H1 (cell line): Measurements from ENCODE around the gene SLC47A2. TPM values are rescaled to one million over a fixed set of nuclear protein-coding genes. Genes with fewer than 3 reads are reported as not detected.

Experiments
- CTCF ChIA-PET: fragments of 300-600 bp; sonication (Branson Sonifier 250); formaldehyde crosslinking; loops from one replicate; lab custom pipeline; 2021; ENCODE audit not compliant: partially characterized antibody; lab: Charles Lee
- POLR2A ChIA-PET: fragments of 300-600 bp; sonication (Branson Sonifier 250); formaldehyde crosslinking; loops from one replicate; lab custom pipeline; 2021; ENCODE audit warnings: inconsistent platforms; ENCODE audit not compliant: partially characterized antibody; lab: Charles Lee
- DNase-seq, 2 experiments: peaks; one replicate each; pipeline versions ENCODE4 v3.0.0 to v3.0.0-alpha.2; 2010 to 2022; ENCODE audit warnings: low spot score in 2 of 2, low read depth in 1 of 2, mixed read lengths in 1 of 2
- FAIRE-seq: peaks from 2 replicates; lab custom pipeline; 2011; peaks lifted over from hg19 to GRCh38; lab: Jason Lieb, UNC
- H2AFZ ChIP-seq: 2 replicates; pipeline ENCODE4 v1.8.1; 2012; ENCODE audit warnings: low read length, inconsistent platforms
- H2AK5ac ChIP-seq: 2 replicates; pipeline ENCODE4 v1.6.1; 2013; ENCODE audit warnings: low read depth, low read length
- H2BK120ac ChIP-seq: replicated peaks from 2 replicates; pipeline ENCODE3; 2013; ENCODE audit warnings: low read depth, low read length, inconsistent platforms
- H2BK12ac ChIP-seq: 2 replicates; pipeline ENCODE4 v1.6.1; 2013; ENCODE audit warnings: low read depth, low read length
- H2BK15ac ChIP-seq: 2 replicates; pipeline ENCODE4 v1.6.1; 2013; ENCODE audit warnings: low read length
- H2BK20ac ChIP-seq: 2 replicates; pipeline ENCODE4 v1.6.1; 2013; ENCODE audit warnings: low read length
- H2BK5ac ChIP-seq: 2 replicates; pipeline ENCODE4 v1.6.1; 2013; ENCODE audit warnings: low read depth, low read length
- H3K14ac ChIP-seq: 2 replicates; pipeline ENCODE4 v1.6.1; 2013; ENCODE audit warnings: inconsistent platforms; ENCODE audit not compliant: insufficient read length
- H3K18ac ChIP-seq: 2 replicates; pipeline ENCODE4 v1.6.1; 2013; ENCODE audit warnings: low read length; ENCODE audit errors: extremely low read depth
- H3K23ac ChIP-seq: 2 replicates; pipeline ENCODE4 v1.6.1; 2013; ENCODE audit warnings: inconsistent platforms; ENCODE audit not compliant: insufficient read length
- H3K23me2 ChIP-seq: 2 replicates; pipeline ENCODE4 v1.6.1; 2013; ENCODE audit warnings: low read depth, low read length
- H3K27ac ChIP-seq: 2 replicates; pipeline ENCODE4 v1.6.1; 2011; ENCODE audit warnings: low read depth, low read length, inconsistent platforms
- H3K27me3 ChIP-seq, 4 experiments: replicated peaks in 1 of 4; 1 replicate in 1 of 4; 2 replicates in 3 of 4; pipeline versions ENCODE4 v1.6.1 to v1.8.1; 2011 to 2013; ENCODE audit warnings: low read length in 3 of 4, mild to moderate bottlenecking in 3 of 4, inconsistent platforms in 2 of 4, mixed read lengths in 2 of 4, moderate library complexity in 1 of 4; ENCODE audit not compliant: control insufficient read depth in 3 of 4, insufficient read depth in 3 of 4; ENCODE audit errors: extremely low read depth in 1 of 4
- H3K36me3 ChIP-seq, 4 experiments: 2 replicates each; pipeline versions ENCODE4 v1.6.1 to v1.8.1; 2011 to 2013; ENCODE audit warnings: mild to moderate bottlenecking in 4 of 4, low read length in 3 of 4, moderate library complexity in 2 of 4, control low read depth in 1 of 4, inconsistent platforms in 1 of 4; ENCODE audit not compliant: insufficient read depth in 4 of 4, control insufficient read depth in 2 of 4
- H3K4ac ChIP-seq: replicated peaks from 2 replicates; pipeline ENCODE3; 2013; ENCODE audit warnings: low read length, low read depth, mixed read lengths, inconsistent platforms; ENCODE audit not compliant: insufficient read length
- H3K4me1 ChIP-seq, 4 experiments: replicated peaks in 1 of 4; 1 replicate in 1 of 4; 2 replicates in 3 of 4; pipeline versions ENCODE4 v1.6.1 to v1.8.1; 2011 to 2013; ENCODE audit warnings: low read length in 3 of 4, inconsistent platforms in 2 of 4, mixed read lengths in 1 of 4; ENCODE audit not compliant: insufficient read depth in 4 of 4, control insufficient read depth in 3 of 4
- H3K4me2 ChIP-seq, 2 experiments: 2 replicates each; pipeline versions ENCODE4 v1.6.1 to v1.8.1; 2011 to 2013; ENCODE audit warnings: low read depth in 2 of 2, low read length in 2 of 2, control low read depth in 1 of 2, inconsistent platforms in 1 of 2, mild to moderate bottlenecking in 1 of 2; ENCODE audit not compliant: insufficient read depth in 1 of 2
- H3K4me3 ChIP-seq, 4 experiments: fragments of 200-600, 300-600 bp in 1 of 4; sonication (generic), shearing (Covaris generic), sonication (Bioruptor Twin) in 1 of 4; 2 replicates each; pipeline versions ENCODE4 v1.5.1 to v1.8.1; 2011 to 2016; ENCODE audit warnings: low read length in 4 of 4, low read depth in 3 of 4, control low read depth in 2 of 4, inconsistent platforms in 2 of 4, mild to moderate bottlenecking in 2 of 4, mixed read lengths in 1 of 4, moderate library complexity in 1 of 4; ENCODE audit not compliant: insufficient read depth in 2 of 4; ENCODE audit errors: extremely low read depth in 1 of 4
- H3K56ac ChIP-seq: replicated peaks from 2 replicates; pipeline ENCODE3; 2013; ENCODE audit warnings: low read depth, mild to moderate bottlenecking, mixed read lengths, low read length, inconsistent platforms; ENCODE audit not compliant: insufficient read length
- H3K79me1 ChIP-seq: 2 replicates; pipeline ENCODE4 v1.6.1; 2013; ENCODE audit warnings: low read depth, low read length, control low read depth
- H3K79me2 ChIP-seq, 2 experiments: 2 replicates each; pipeline versions ENCODE4 v1.6.1 to v1.8.1; 2012 to 2013; ENCODE audit warnings: low read length in 2 of 2, mild to moderate bottlenecking in 2 of 2, inconsistent platforms in 1 of 2; ENCODE audit not compliant: insufficient read depth in 2 of 2, control insufficient read depth in 1 of 2
- H3K9ac ChIP-seq, 4 experiments: replicated peaks in 1 of 4; 1 replicate in 1 of 4; 2 replicates in 3 of 4; pipeline versions ENCODE4 v1.6.1 to v1.8.1; 2011 to 2013; ENCODE audit warnings: low read depth in 3 of 4, low read length in 3 of 4, control low read depth in 2 of 4, mild to moderate bottlenecking in 2 of 4, moderate library complexity in 2 of 4, inconsistent platforms in 1 of 4; ENCODE audit errors: extremely low read depth in 1 of 4
- H3K9me3 ChIP-seq, 2 experiments: 2 replicates each; pipeline versions ENCODE4 v1.6.1 to v1.8.1; 2012 to 2013; ENCODE audit warnings: mild to moderate bottlenecking in 2 of 2, moderate library complexity in 2 of 2, control low read depth in 1 of 2, inconsistent platforms in 1 of 2, low read depth in 1 of 2, low read length in 1 of 2, mixed read lengths in 1 of 2; ENCODE audit not compliant: insufficient read depth in 2 of 2
- H4K20me1 ChIP-seq, 2 experiments: replicated peaks in 1 of 2; 2 replicates each; pipeline versions ENCODE3 to v1.8.1; 2011 to 2013; ENCODE audit warnings: inconsistent platforms in 2 of 2, low read length in 2 of 2, mild to moderate bottlenecking in 1 of 2; ENCODE audit not compliant: insufficient read depth in 2 of 2, control insufficient read depth in 1 of 2
- H4K5ac ChIP-seq: 2 replicates; pipeline ENCODE4 v1.6.1; 2013; ENCODE audit warnings: low read length, low read depth, mixed read lengths, inconsistent platforms; ENCODE audit not compliant: insufficient read length
- H4K8ac ChIP-seq: 2 replicates; pipeline ENCODE4 v1.8.0; 2013; ENCODE audit warnings: mild to moderate bottlenecking, moderate library complexity, low read length, inconsistent platforms; ENCODE audit not compliant: insufficient read depth; ENCODE audit errors: extremely low read depth
- H4K91ac ChIP-seq: replicated peaks from 2 replicates; pipeline ENCODE3; 2013; ENCODE audit warnings: low read length, mixed read lengths, inconsistent platforms; ENCODE audit not compliant: insufficient read length
- CBX8 ChIP-seq: fragments of 300-800, 300-1000 bp; sonication (generic); IDR thresholded peaks from 2 replicates; pipeline ENCODE4 v1.7.1; 2016; ENCODE audit warnings: low read depth, low read length, borderline replicate concordance
- CTCF ChIP-seq, 3 experiments: IDR thresholded peaks; 1 replicate in 2 of 3; 2 replicates in 1 of 3; pipeline versions ENCODE4 v1.5.1 to v1.6.1; 2011; ENCODE audit warnings: low read length in 3 of 3, mild to moderate bottlenecking in 3 of 3, inconsistent platforms in 2 of 3, low read depth in 1 of 3, moderate library complexity in 1 of 3; ENCODE audit not compliant: insufficient read depth in 1 of 3; ENCODE audit errors: control extremely low read depth in 1 of 3
- EZH2 ChIP-seq: fragments of 200-600 bp; sonication (generic); IDR thresholded peaks from 2 replicates; pipeline ENCODE4 v1.7.1; 2012; ENCODE audit warnings: low read depth, mild to moderate bottlenecking, moderate library complexity, low read length, inconsistent platforms; ENCODE audit not compliant: severe bottlenecking
- JUND ChIP-seq: IDR thresholded peaks from 2 replicates; pipeline ENCODE4 v1.6.1; 2011; ENCODE audit warnings: mild to moderate bottlenecking, improper control_type of control experiment, low read length
- KDM5A ChIP-seq: fragments of 200-600 bp; IDR thresholded peaks from 2 replicates; pipeline ENCODE4 v1.7.1; 2012; ENCODE audit warnings: mild to moderate bottlenecking, low read length, inconsistent platforms, mixed read lengths
- RFX5 ChIP-seq: IDR thresholded peaks from 2 replicates; pipeline ENCODE4 v1.6.1; 2011; ENCODE audit warnings: low read depth, low read length, improper control_type of control experiment, borderline replicate concordance
- SAP30 ChIP-seq: fragments of 300-600 bp; sonication (generic); IDR thresholded peaks from 2 replicates; pipeline ENCODE4 v1.7.1; 2012; ENCODE audit warnings: low read length, moderate library complexity, mild to moderate bottlenecking, inconsistent platforms; ENCODE audit not compliant: insufficient read depth, insufficient replicate concordance
- SP1 ChIP-seq: IDR thresholded peaks from 2 replicates; pipeline ENCODE4 v1.6.1; 2011; ENCODE audit warnings: low read depth, low read length
- WGBS, 2 experiments: shearing (Covaris generic) in 1 of 2; methylation state at CpG; one replicate each; pipeline versions ENCODE4 v1.1.6 to v1.1.7; 2013 to 2015; ENCODE audit warnings: low lambda C conversion rate in 2 of 2, mixed read lengths in 2 of 2, inconsistent platforms in 1 of 2, low coverage in 1 of 2, missing lambda C conversion rate in 1 of 2; ENCODE audit not compliant: insufficient replicate concordance in 2 of 2, insufficient coverage in 1 of 2, insufficient read length in 1 of 2; ENCODE audit errors: extremely low coverage in 1 of 2, missing lambda C conversion rate in 1 of 2; 5-methylcytosine and 5-hydroxymethylcytosine counted together
- polyA plus RNA-seq, 7 experiments: library from polyadenylated mRNA; depleted of rRNA in 3 of 7; stranded (reverse) in 5 of 7; unstranded in 2 of 7; fragments of >200 nt in 5 of 7; fragments of 200-250 nt in 2 of 7; gene quantifications; 1 replicate in 5 of 7; 2 replicates in 1 of 7; 4 replicates in 1 of 7; pipeline versions ENCODE4 v1.2.1 to v1.2.3, GENCODE V29; 2011 to 2013; ENCODE audit warnings: missing spikeins in 2 of 7, mixed read lengths in 2 of 7
- total RNA-seq: library from RNA; stranded (reverse); fragmentation: NEBNext Ultra II Directional; extraction: Animal tissue kit (Norgen Biotek cat#: 25700); gene quantifications from 2 replicates; pipeline ENCODE4 v1.2.1, GENCODE V29; 2021

The SLC47A2 gene
- total and polyA plus RNA-seq, 2 of the 8 experiments (the other 6 are each of a cell fraction or from before 2014, with no cell fraction given), result not detected

- no peak overlapping the region for H2BK15ac ChIP-seq
- no peak overlapping the region for H3K56ac ChIP-seq
- H3K79me2 ChIP-seq, result no peaks in the 10 kb centered on the region
- H2BK120ac ChIP-seq, result no peak overlapping the region
- no peak overlapping the region for H3K4ac ChIP-seq
- WGBS, 2 experiments, result 29% methylated on average over 44 of the region's 50 CpGs; no CpG with 5 or more reads in 1 of the 2 experiments
- peaks cover 0 to 6% (median 1%) of the 10 kb centered on the region in 4 experiments; a peak in 4 of 7 replicates for H3K27me3 ChIP-seq
- no peaks in the 10 kb centered on the region for H3K9me3 ChIP-seq
- H3K4me2 ChIP-seq, result peak overlapping the region; percentile 74 to 87
- H3K27ac ChIP-seq, result no peak overlapping the region
- peak overlapping the region; percentile 24 to 59 (median 40); a peak in 7 of 8 replicates for H3K4me3 ChIP-seq
- ChIA-PET POLR2A (interaction anchor here (0.8 to 1.1 kb wide), 7 partner anchors 15 to 252 kb away, joined by 3 to 5 read pairs (median 3); partner anchors contain the start of gene ALDH3A2), CTCF (interaction anchor here (0.7 to 5.4 kb wide), 24 partner anchors 8 to 382 kb away, joined by 3 to 44 read pairs (median 5); partner anchors contain the start of genes ALDH3A2, B9D1 and MAPK7)
- H3K4me1 ChIP-seq, result peaks cover 0 to 9% (median 5%) of the 10 kb centered on the region in 4 experiments; a peak in 5 of 7 replicates
- H2AK5ac ChIP-seq, result no peak overlapping the region
- peak overlapping the region; percentile 81; the same call in 1 of the 2 replicates for H2BK12ac ChIP-seq
- DNase-seq (peak; percentile 86 to 100), FAIRE-seq (no peak)
- no peak overlapping the region for H4K5ac ChIP-seq
- H2BK20ac ChIP-seq, result no peak overlapping the region; the same call in 1 of the 2 replicates
- H3K18ac ChIP-seq, result peak overlapping the region; percentile 90
- no peak overlapping the region; a peak in 1 of 7 replicates for H3K9ac ChIP-seq
- no peaks in the 10 kb centered on the region for H3K36me3 ChIP-seq
- H4K20me1 ChIP-seq, result no peaks in the 10 kb centered on the region
- H4K8ac ChIP-seq, result peak overlapping the region; percentile 57; the same call in 1 of the 2 replicates
- H3K79me1 ChIP-seq, result no peaks in the 10 kb centered on the region
- peak overlapping the region; percentile 60 for H2AFZ ChIP-seq
- H4K91ac ChIP-seq, result peak overlapping the region; percentile 82
- H2BK5ac ChIP-seq, result 0 out of 2 replicates have a peak overlapping the region, but pooled peaks have one; percentile 24
- H3K23ac ChIP-seq, result no peak overlapping the region
- peaks cover 4% of the 10 kb centered on the region; the same call in 1 of the 2 replicates for H3K23me2 ChIP-seq
- no peak overlapping the region for H3K14ac ChIP-seq
- no peak for TF ChIP-seq CBX8
- no peak for TF ChIP-seq RFX5
- TF ChIP-seq SP1, result no peak
- TF ChIP-seq KDM5A, result no peak
- TF ChIP-seq JUND, result no peak
- TF ChIP-seq EZH2, result no peak
- TF ChIP-seq SAP30, result no peak
- TF ChIP-seq CTCF (IDR thresholded peaks at IDR 0.05; ENCODE audit: control extremely low read depth in 1 of 3, insufficient read depth in 1 of 3, low read depth in 1 of 3, low read length in 3 of 3), result peak; percentile 92 to 96 (median 94)
Measured at GRCh38 chr17:19744922-19745757, 28.8 kb upstream of the SLC47A2 start.
